Fibroblast of mammary gland (primary cell): ENCODE measurements around the gene MYO1A.

Experiments
- DNase-seq: peaks from one replicate; pipeline ENCODE4 v3.0.0-alpha.2; 2010; ENCODE audit warnings: low read depth
- H3K4me3 ChIP-seq: 2 replicates; pipeline ENCODE4 v1.5.1; 2011; ENCODE audit warnings: low read depth, mild to moderate bottlenecking, low read length, moderate library complexity; ENCODE audit not compliant: control insufficient read depth
- CTCF ChIP-seq: conservative IDR thresholded peaks from 2 replicates; pipeline ENCODE4 v1.5.1; 2011; ENCODE audit warnings: low read depth, low read length, inconsistent platforms; ENCODE audit not compliant: control insufficient read depth, insufficient read depth

MYO1A gene

DNA sequence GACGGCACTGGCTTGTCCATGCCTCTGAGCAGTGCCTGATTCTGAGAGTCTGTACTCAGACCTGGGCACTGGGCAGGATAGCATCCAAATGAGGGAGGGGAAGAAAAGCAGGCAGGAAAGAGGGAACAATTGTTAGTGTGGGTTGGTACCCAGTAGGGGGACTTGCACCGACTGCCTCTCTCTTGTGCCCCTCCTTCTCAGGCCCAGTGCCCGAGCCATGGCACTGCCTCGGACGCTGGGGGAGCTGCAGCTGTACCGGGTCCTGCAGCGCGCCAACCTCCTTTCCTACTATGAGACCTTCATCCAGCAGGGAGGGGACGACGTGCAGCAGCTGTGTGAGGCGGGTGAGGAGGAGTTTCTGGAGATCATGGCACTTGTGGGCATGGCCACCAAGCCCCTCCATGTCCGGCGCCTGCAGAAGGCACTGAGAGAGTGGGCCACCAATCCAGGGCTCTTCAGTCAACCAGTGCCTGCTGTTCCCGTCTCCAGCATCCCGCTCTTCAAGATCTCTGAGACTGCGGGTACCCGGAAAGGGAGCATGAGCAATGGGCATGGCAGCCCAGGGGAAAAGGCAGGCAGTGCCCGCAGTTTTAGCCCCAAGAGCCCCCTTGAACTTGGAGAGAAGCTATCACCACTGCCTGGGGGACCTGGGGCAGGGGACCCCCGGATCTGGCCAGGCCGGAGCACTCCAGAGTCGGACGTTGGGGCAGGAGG, 41.2 kb upstream of the MYO1A start:
- peak; percentile 35 for DNase-seq
- peak overlapping the region; percentile 92 for H3K4me3 ChIP-seq
- peak; percentile 17 for TF ChIP-seq CTCF

DNA sequence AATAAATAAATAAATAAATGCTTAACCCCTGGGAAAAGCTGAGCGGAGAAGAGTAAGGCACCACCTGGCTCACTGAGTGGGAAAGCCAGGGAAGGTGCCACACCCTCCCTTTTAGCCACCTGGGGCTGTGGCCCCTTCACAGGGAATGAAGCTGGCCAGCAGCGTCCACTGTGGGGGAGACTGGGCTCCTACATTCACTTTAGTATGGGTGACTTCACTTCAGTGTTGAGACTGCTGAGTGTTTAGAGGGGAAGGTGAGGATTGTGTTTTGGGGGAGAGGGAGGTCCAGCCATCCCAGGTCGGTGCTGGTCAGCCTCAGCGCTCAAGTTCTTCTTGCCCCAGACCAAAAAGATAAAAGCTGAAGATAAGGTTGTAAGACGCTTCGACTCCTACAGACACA, 40.6 kb upstream of the MYO1A start:
- TF ChIP-seq CTCF = no peak
- H3K4me3 ChIP-seq = peak overlapping the region; percentile 92
- DNase-seq = no peak

DNA sequence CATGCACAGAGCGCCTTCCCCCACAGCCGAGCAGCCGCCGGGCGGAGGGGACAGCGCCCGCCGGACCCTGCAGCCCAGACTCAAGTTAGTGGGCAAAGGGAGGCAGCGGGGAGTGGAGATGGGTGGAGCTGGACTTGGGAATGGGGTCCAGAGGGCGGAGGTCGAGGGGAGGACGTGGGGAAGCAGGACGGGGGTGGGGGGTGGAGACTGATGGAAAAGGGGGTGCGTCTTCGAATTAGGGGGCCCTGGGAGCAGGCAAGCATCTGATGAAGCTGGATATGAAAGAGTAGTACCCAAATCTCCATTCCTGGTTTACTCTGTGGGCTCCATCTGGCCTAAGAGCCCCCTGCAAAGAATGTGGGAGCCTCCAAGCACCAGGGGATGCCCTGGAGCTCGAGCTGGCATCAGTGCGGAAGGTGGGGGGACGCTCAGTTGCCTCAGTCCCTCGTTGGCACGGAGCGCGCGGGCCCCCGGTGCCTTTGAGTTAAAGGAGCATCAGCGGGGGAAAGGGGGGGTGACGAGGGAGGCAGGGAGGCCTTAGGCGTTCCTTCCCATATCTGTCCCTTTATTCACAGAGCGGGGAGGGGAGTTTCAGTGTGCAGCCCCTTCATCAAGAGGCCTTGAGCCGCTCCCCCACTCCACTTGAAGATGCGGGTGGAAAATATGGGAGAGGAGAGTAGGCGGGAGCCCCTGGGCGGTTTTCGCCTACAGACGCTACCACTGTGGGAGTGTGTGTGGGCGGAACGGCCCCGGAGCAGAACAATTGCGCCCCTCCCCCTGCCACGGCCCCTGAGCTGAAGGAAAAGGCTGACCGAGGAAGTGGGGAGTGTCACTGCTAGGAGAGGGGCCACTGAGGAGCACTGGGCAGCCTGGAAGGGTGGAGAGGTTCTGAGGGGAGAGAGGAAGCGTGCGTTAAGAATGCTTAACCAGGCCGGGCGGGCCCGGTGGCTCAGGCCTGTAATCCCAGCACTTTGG, 39.6 kb upstream of the MYO1A start:
- no peak for TF ChIP-seq CTCF
- H3K4me3 ChIP-seq = peak overlapping the region; percentile 92
- peak; percentile 58 for DNase-seq

GRCh38 chr12:57088354-57089270, 38.7 kb upstream of the MYO1A start, which contains the start of gene NAB2:
Gene NAB2 (plus strand): TSS chr12:57089114. CDS start chr12:57089272, 158 bp downstream.
- H3K4me3 ChIP-seq = peak within 1 kb of the TSS; percentile 92
- no peak for TF ChIP-seq CTCF
- DNase-seq = peak; percentile 96

- peak overlapping the region; percentile 57 for H3K4me3 ChIP-seq
- TF ChIP-seq CTCF = no peak
- DNase-seq = peak; percentile 98
Measured at GRCh38 chr12:57087691-57088353, 37.9 kb upstream of the MYO1A start.
